Caco-2 (cell line): ENCODE measurements around the gene C15orf39. TPM values are rescaled to one million over a fixed set of nuclear protein-coding genes. Genes with fewer than 3 reads are reported as not detected.

ENCODE experiments used
- BruUV-seq: library from RNA; stranded (reverse); fragments of 400-500 nt; replicated peaks from 2 replicates; lab custom pipeline; 2021; lab: Mats Ljungman, UMichigan
- CTCF ChIA-PET: fragments of 300-600 bp; sonication (Branson Sonifier 250); formaldehyde crosslinking; loops from one replicate; lab custom pipeline; 2022; ENCODE audit warnings: antibody characterized with exemption; lab: Charles Lee
- POLR2A ChIA-PET: fragments of 300-600 bp; sonication (Branson Sonifier 250); formaldehyde crosslinking; loops from one replicate; lab custom pipeline; 2022; ENCODE audit warnings: antibody characterized with exemption; lab: Charles Lee
- DNase-seq, 2 experiments: peaks; one replicate each; pipeline versions ENCODE4 v3.0.0 to v3.0.0-alpha.2; 2020 to 2022
- H3K27me3 ChIP-seq: replicated peaks from 2 replicates; pipeline ENCODE4 v1.6.0; 2011; ENCODE audit warnings: low read length; ENCODE audit not compliant: control insufficient read depth, insufficient read depth
- H3K36me3 ChIP-seq: 2 replicates; pipeline ENCODE4 v1.5.1; 2011; ENCODE audit warnings: low read length; ENCODE audit not compliant: control insufficient read depth, insufficient read depth
- H3K4me1 ChIP-seq: fragments of 250-450 bp; sonication (Bioruptor Pico); 2 replicates; pipeline ENCODE4 v1.5.1; 2020; ENCODE audit warnings: mild to moderate bottlenecking
- H3K4me3 ChIP-seq: 2 replicates; pipeline ENCODE4 v1.5.1; 2011; ENCODE audit warnings: low read depth, mild to moderate bottlenecking, control low read depth, low read length
- H3K9me3 ChIP-seq: fragments of 250-450 bp; sonication (Bioruptor Pico); 2 replicates; pipeline ENCODE4 v1.5.1; 2020; ENCODE audit warnings: mild to moderate bottlenecking, moderate library complexity
- H3K27ac Mint-ChIP-seq: one replicate; pipeline ENCODE4 v1.8.0; 2022; ENCODE audit warnings: mixed read lengths; ENCODE audit not compliant: unreplicated experiment
- H3K27me3 Mint-ChIP-seq: one replicate; pipeline ENCODE4 v1.8.0; 2022; ENCODE audit warnings: mixed read lengths; ENCODE audit not compliant: insufficient read depth, unreplicated experiment
- H3K36me3 Mint-ChIP-seq: one replicate; pipeline ENCODE4 v1.8.0; 2022; ENCODE audit warnings: mild to moderate bottlenecking, mixed read lengths; ENCODE audit not compliant: insufficient read depth, unreplicated experiment
- H3K4me1 Mint-ChIP-seq: one replicate; pipeline ENCODE4 v1.8.0; 2022; ENCODE audit warnings: low read depth, mixed read lengths; ENCODE audit not compliant: unreplicated experiment
- H3K4me3 Mint-ChIP-seq: one replicate; pipeline ENCODE4 v1.8.0; 2022; ENCODE audit warnings: mild to moderate bottlenecking, moderate library complexity, mixed read lengths; ENCODE audit not compliant: unreplicated experiment
- H3K9me3 Mint-ChIP-seq: one replicate; pipeline ENCODE4 v1.8.0; 2022; ENCODE audit warnings: mixed read lengths; ENCODE audit not compliant: unreplicated experiment
- CTCF ChIP-seq, 2 experiments: fragments of 200-600 bp in 1 of 2; IDR thresholded peaks; 1 replicate in 1 of 2; 2 replicates in 1 of 2; pipeline versions ENCODE4 v1.5.1 to v1.8.0; 2011 to 2022; ENCODE audit warnings: antibody characterized with exemption in 1 of 2, control low read depth in 1 of 2, inconsistent platforms in 1 of 2, low read depth in 1 of 2, low read length in 1 of 2, mild to moderate bottlenecking in 1 of 2, moderate library complexity in 1 of 2; ENCODE audit not compliant: insufficient read depth in 1 of 2, severe bottlenecking in 1 of 2, unreplicated experiment in 1 of 2
- intact Hi-C: fragments of 100-400 bp; cut with micrococcal nuclease; formaldehyde crosslinking; loops from one replicate; pipeline ENCODE4 v1.10.0; 2022; ENCODE audit not compliant: unreplicated experiment
- total RNA-seq: library from RNA; stranded (reverse); gene quantifications from 2 replicates; pipeline ENCODE4 v1.2.3, GENCODE V29; 2022

Gene C15orf39
- total RNA-seq, 1 experiment from 2014 or later, result 48.2 TPM

- H3K9me3 Mint-ChIP-seq, result no peaks in the 10 kb centered on the region
- no peaks in the 10 kb centered on the region for H3K27me3 ChIP-seq
- no peaks in the 10 kb centered on the region for H3K4me1 Mint-ChIP-seq
- ChIA-PET POLR2A (no interaction called here), CTCF (no interaction called here)
- H3K36me3 ChIP-seq, result no peaks in the 10 kb centered on the region
- no peak for DNase-seq
- H3K9me3 ChIP-seq, result no peaks in the 10 kb centered on the region
- no peak overlapping the region for H3K4me3 Mint-ChIP-seq
- H3K36me3 Mint-ChIP-seq, result peaks cover 6% of the 10 kb centered on the region
- H3K27me3 Mint-ChIP-seq, result no peaks in the 10 kb centered on the region
- peaks cover 48% of the 10 kb centered on the region for H3K4me1 ChIP-seq
- intact Hi-C loops, result no loop called here
- H3K4me3 ChIP-seq, result no peak overlapping the region
- no peak for TF ChIP-seq CTCF (IDR thresholded peaks at IDR 0.05; ENCODE audit: insufficient read depth in 1 of 2, low read depth in 1 of 2, low read length in 1 of 2, severe bottlenecking in 1 of 2, unreplicated experiment in 1 of 2)
- H3K27ac Mint-ChIP-seq, result no peak overlapping the region
- no TSS peak for BruUV-seq
These were observed 43.3 kb upstream of the C15orf39 start for GRCh38 chr15:75158402-75158801.

GRCh38 chr15:75159244-75159643 lies 42.4 kb upstream of the C15orf39 start:
- CTCF ChIA-PET, result no interaction called here
- H3K36me3 Mint-ChIP-seq, result peaks cover 6% of the 10 kb centered on the region
- TF ChIP-seq CTCF (IDR thresholded peaks at IDR 0.05; ENCODE audit: insufficient read depth in 1 of 2, low read depth in 1 of 2, low read length in 1 of 2, severe bottlenecking in 1 of 2, unreplicated experiment in 1 of 2), result no peak
- H3K4me1 Mint-ChIP-seq, result no peaks in the 10 kb centered on the region
- H3K9me3 Mint-ChIP-seq, result no peaks in the 10 kb centered on the region
- no peak overlapping the region for H3K4me3 Mint-ChIP-seq
- intact Hi-C loops, result no loop called here
- H3K27me3 ChIP-seq, result no peaks in the 10 kb centered on the region
- no peak for DNase-seq
- POLR2A ChIA-PET, result no interaction called here
- no peak overlapping the region for H3K4me3 ChIP-seq
- no TSS peak for BruUV-seq
- H3K27me3 Mint-ChIP-seq, result no peaks in the 10 kb centered on the region
- H3K36me3 ChIP-seq, result no peaks in the 10 kb centered on the region
- H3K27ac Mint-ChIP-seq, result no peak overlapping the region
- H3K9me3 ChIP-seq, result no peaks in the 10 kb centered on the region
- peaks cover 50% of the 10 kb centered on the region for H3K4me1 ChIP-seq

GRCh38 chr15:75161106-75161916 lies 40.4 kb upstream of the C15orf39 start:
- peak overlapping the region; percentile 44 for H3K4me3 Mint-ChIP-seq
- no peaks in the 10 kb centered on the region for H3K4me1 Mint-ChIP-seq
- intact Hi-C loops, result loop anchor here (1.0 to 5.0 kb wide), 5 partner anchors 20 to 94 kb away; no protein-coding TSS in a partner anchor
- H3K27me3 ChIP-seq, result no peaks in the 10 kb centered on the region
- peak overlapping the region; percentile 64 for H3K27ac Mint-ChIP-seq
- peaks cover 49% of the 10 kb centered on the region for H3K4me1 ChIP-seq
- no TSS peak for BruUV-seq
- no peaks in the 10 kb centered on the region for H3K9me3 Mint-ChIP-seq
- no peaks in the 10 kb centered on the region for H3K9me3 ChIP-seq
- no peak for TF ChIP-seq CTCF (IDR thresholded peaks at IDR 0.05; ENCODE audit: insufficient read depth in 1 of 2, low read depth in 1 of 2, low read length in 1 of 2, severe bottlenecking in 1 of 2, unreplicated experiment in 1 of 2)
- peak; percentile 66 to 77 for DNase-seq
- POLR2A ChIA-PET, result interaction anchor here (2.1 kb wide), 1 partner anchor 40 kb away, joined by 12 read pairs; the partner anchor contains the start of gene C15orf39
- H3K36me3 ChIP-seq, result no peaks in the 10 kb centered on the region
- no peak overlapping the region for H3K4me3 ChIP-seq
- H3K36me3 Mint-ChIP-seq, result no peaks in the 10 kb centered on the region
- H3K27me3 Mint-ChIP-seq, result no peaks in the 10 kb centered on the region
- CTCF ChIA-PET, result interaction anchor here (1.4 kb wide), 1 partner anchor 96 kb away, joined by 10 read pairs; no protein-coding TSS in a partner anchor
